GM12865 (cell line): ENCODE results near the gene RNF32.

Source experiments
- DNase-seq: peaks from one replicate; pipeline ENCODE4 v3.0.0; 2010; ENCODE audit warnings: low read depth
- H3K4me3 ChIP-seq: 2 replicates; pipeline ENCODE4 v1.5.1; 2011; ENCODE audit warnings: mild to moderate bottlenecking, low read depth, low read length, control low read depth
- TF ChIP-seq, protein P1 (sequence below): IDR thresholded peaks from 2 replicates; pipeline ENCODE4 v1.5.1; 2011; ENCODE audit warnings: low read length, control low read depth, low read depth, inconsistent platforms; ENCODE audit not compliant: insufficient read depth; ENCODE audit errors: missing control alignments

The RNF32 gene

DNA sequence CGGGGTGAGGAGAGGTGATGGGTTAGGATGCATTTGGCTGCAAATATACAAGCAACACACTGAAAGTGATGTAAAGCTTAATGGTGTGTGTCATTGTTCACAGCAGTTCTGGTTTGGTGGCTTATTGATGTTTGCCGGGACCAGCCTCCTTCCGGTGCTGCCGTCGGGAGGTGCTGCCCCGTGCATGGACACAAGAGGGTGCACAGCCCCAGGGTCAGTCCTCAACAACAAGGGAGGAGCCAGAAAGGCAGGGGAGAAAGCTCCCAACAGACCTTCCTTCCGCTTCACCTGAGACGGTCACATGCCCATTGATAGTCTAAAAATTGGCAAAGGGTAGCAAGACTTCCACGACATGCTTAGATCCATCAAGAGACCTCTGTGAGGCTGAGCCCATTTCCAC is 9.5 kb downstream of the RNF32 start:
- H3K4me3 ChIP-seq = no peak overlapping the region
- DNase-seq = peak; percentile 13

DNA sequence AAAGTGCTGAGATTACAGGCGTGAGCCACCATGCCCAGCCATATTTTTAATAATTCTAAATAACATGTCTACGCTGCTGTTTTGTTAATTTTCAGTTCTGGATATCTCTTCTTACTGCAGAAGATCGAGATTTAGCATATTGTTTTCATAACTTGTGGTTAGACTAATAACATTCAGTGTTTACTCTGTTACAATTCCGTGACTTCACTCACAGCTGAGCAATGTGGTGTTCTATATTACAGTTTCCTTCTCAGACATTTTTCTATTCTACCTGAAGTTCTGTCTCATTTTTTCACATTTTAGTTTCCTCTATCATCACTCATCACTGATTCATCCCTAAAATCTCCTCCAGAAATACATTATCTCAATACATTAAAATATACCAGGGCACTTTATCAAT is 10.9 kb downstream of the RNF32 start:
- no peak for DNase-seq
- no peak overlapping the region for H3K4me3 ChIP-seq
- TF ChIP-seq, protein P1, sequence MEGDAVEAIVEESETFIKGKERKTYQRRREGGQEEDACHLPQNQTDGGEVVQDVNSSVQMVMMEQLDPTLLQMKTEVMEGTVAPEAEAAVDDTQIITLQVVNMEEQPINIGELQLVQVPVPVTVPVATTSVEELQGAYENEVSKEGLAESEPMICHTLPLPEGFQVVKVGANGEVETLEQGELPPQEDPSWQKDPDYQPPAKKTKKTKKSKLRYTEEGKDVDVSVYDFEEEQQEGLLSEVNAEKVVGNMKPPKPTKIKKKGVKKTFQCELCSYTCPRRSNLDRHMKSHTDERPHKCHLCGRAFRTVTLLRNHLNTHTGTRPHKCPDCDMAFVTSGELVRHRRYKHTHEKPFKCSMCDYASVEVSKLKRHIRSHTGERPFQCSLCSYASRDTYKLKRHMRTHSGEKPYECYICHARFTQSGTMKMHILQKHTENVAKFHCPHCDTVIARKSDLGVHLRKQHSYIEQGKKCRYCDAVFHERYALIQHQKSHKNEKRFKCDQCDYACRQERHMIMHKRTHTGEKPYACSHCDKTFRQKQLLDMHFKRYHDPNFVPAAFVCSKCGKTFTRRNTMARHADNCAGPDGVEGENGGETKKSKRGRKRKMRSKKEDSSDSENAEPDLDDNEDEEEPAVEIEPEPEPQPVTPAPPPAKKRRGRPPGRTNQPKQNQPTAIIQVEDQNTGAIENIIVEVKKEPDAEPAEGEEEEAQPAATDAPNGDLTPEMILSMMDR = no peak

More for the DNA sequence above, 9.5 kb downstream of the RNF32 start:
- TF ChIP-seq, protein P1 = peak; percentile 19

DNA sequence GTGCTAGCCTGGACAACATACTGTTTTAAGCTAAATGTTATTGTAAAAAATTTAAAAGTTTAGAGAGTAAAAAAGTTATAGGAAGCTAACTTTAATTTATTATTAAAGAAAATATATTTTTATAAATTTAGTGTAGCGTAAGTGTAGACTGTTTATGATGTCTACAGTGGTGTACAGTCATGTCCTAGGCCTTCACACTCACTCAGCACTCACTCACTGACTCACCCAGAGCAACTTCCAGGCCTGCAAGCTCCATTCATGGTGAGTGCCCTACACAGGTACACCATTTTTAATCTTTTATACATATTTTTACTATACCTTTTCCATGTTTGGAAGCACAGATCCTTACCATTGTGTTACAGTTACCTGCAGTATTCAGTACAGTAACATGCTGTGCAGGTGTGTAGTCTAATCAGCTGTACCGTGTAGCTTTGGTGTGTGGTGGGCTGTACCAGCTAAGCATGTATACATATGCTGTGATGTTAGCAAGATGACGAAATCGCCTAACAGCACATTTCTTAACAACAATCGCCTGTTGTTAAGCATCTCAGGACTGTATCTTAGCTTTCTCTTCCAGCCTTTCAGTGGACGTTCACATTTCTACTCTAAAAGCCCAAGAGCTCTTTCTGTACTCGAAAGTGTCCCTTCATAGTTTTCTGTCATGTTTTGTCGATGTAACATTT is 12.5 kb downstream of the RNF32 start:
- DNase-seq = no peak
- TF ChIP-seq, protein P1 = no peak
- H3K4me3 ChIP-seq = no peak overlapping the region

DNA sequence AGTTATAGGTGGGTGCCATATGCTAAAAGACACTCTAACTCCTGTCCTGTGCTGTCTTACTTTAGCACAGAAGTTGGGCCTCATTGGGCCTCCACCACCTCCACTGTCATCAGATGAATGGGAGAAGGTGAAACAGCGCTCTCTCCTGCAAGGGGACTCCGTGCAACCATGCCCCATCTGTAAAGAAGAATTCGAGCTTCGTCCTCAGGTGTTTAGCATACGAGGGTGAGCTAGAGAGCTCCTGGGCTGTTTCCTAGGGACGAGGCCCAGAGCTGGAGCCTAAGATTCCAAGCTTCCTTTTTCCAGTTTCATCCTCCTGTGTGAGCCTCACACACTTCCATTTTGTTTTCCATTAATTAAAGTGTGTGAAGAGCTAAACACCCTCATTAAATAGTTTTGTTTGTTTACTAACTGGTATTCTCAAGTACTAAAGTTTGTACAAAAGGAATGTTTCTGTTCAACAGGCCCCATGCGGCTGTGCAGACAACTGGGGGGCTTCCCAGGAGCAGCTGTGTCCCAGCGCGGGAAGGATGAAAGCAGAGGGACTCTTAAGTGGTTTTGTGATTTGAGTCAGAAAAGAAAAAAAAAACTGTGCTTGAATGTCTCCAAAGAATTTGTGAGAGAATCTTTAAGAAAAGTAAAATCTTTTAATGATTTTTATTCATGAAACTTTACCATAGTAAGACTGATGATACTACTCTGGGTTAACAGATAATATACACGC is 14.1 kb downstream of the RNF32 start:
- peak; percentile 55 for DNase-seq
- TF ChIP-seq, protein P1 = no peak
- H3K4me3 ChIP-seq = no peak overlapping the region

DNA sequence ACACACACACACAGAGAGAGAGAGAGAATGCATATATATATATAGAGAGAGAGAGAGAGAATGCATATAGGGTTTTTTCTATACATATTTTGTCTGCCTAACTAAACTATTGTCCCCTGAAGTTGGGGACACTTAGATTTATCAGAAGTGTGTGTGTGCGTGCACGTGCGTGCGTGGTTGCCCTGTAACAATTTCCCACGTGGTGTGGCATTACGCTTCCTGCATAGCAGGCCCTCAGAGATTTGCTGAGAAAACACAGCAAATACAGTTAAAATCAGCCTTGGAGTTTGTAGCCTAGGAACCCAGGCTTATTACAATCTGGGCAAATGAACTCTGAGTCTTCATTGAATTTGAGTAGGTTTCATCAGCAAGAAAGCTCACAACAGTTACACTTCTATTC is 14.7 kb downstream of the RNF32 start:
- DNase-seq = peak; percentile 29
- TF ChIP-seq, protein P1 = no peak
- H3K4me3 ChIP-seq = no peak overlapping the region

DNA sequence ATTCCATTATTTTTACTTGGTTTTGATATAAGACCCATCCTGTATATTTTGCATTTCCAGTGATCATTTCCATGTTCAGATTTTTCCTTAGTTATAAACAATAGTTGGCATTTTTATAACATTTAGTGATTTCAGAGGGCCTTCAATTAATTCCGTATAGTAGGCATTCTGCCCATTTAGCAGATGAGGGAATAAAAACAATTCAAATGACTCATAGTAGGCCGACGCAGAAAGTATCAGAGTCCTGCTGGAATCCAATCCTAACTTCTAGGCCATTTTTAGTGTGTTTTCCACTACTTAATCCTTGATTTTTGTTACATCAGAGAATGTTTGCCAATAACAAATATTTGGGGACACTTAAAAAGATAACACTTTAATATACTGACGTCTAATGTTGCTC is 15.4 kb downstream of the RNF32 start:
- TF ChIP-seq, protein P1 = no peak
- no peak overlapping the region for H3K4me3 ChIP-seq
- no peak for DNase-seq
